CD4-positive, alpha-beta T cell treated with Interleukin-4 for 4 hours (primary cell): Measurements from ENCODE around the gene LRRC4B.

Source experiments
- DNase-seq: peaks from one replicate; pipeline ENCODE4 v3.0.0-alpha.2; 2020

The LRRC4B gene

GRCh38 chr19:50501568-50502475 is 66.4 kb downstream of the LRRC4B start:
- DNase-seq = no peak

GRCh38 chr19:50501186-50501567 is 67.1 kb downstream of the LRRC4B start:
- DNase-seq = no peak

- DNase-seq = no peak
These were observed 67.5 kb downstream of the LRRC4B start for GRCh38 chr19:50500753-50501151.

GRCh38 chr19:50500060-50500752 is 68.0 kb downstream of the LRRC4B start:
- DNase-seq = no peak

GRCh38 chr19:50498219-50499056 is 69.8 kb downstream of the LRRC4B start:
- no peak for DNase-seq

GRCh38 chr19:50497022-50497405 is 71.2 kb downstream of the LRRC4B start:
- DNase-seq = no peak

GRCh38 chr19:50496189-50497021 is 71.8 kb downstream of the LRRC4B start:
- no peak for DNase-seq

GRCh38 chr19:50495020-50495531 is 73.2 kb downstream of the LRRC4B start:
- no peak for DNase-seq

- no peak for DNase-seq
These were observed 73.8 kb downstream of the LRRC4B start for GRCh38 chr19:50494186-50495019.

- no peak for DNase-seq
These were observed 75.1 kb downstream of the LRRC4B start for GRCh38 chr19:50493171-50493570.

GRCh38 chr19:50492303-50493052 is 75.8 kb downstream of the LRRC4B start:
- DNase-seq = peak; percentile 8

GRCh38 chr19:50490991-50491472 is 77.2 kb downstream of the LRRC4B start:
- no peak for DNase-seq

GRCh38 chr19:50490411-50490811 is 77.8 kb downstream of the LRRC4B start:
- no peak for DNase-seq

GRCh38 chr19:50489461-50490011 is 78.7 kb downstream of the LRRC4B start:
- no peak for DNase-seq

GRCh38 chr19:50488389-50489194 is 79.6 kb downstream of the LRRC4B start:
- no peak for DNase-seq

GRCh38 chr19:50486823-50487515 is 81.3 kb downstream of the LRRC4B start:
- DNase-seq = peak; percentile 15

- DNase-seq = no peak
These were observed 82.8 kb downstream of the LRRC4B start for GRCh38 chr19:50485284-50485955.

GRCh38 chr19:50482916-50483315 is 85.3 kb downstream of the LRRC4B start:
- DNase-seq = no peak
